ENCODE results near the gene APAF1. TPM values are rescaled to one million over a fixed set of nuclear protein-coding genes. Genes with fewer than 3 reads are reported as not detected.

Gene APAF1
- total RNA-seq, 4 donors from 2014 or later: 10.5 to 25.4 (median 23.4) TPM

DNA sequence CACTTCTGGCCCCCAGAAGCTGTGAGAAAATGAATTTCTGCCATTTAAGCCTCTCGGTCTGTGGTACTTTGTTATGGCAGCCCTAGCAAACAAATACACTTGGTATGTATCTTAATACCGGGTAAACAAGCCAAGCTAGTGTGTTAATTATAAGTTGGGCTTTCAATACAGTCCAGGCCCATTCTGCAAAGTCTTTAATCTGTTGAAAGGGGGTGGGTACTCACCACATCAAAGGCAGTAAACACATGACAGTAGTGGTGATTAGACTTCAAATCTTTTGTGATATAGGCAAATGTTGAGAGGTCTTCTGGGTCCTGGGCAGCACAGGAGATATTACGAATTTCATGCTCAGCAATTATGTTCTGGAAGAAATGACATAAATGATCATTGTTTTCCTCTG lies 127.7 kb downstream of the APAF1 start:
- in situ Hi-C loops (cut with MboI; ENCODE audit: low pct_ligation_motif_present in 1 of 4, low pct_unique_long_range_greater_than_20kb in 1 of 4, low sequenced_read_pairs in 3 of 4): no loop called here
- 67 to 87% methylated on average over 1 to 3 of the region's 3 CpGs for WGBS, 2 donors (ENCODE audit: low coverage in 1 of 2)

GRCh38 chr12:98780261-98780660 lies 135.2 kb downstream of the APAF1 start:
- in situ Hi-C loops (cut with MboI; ENCODE audit: low pct_ligation_motif_present in 1 of 4, low pct_unique_long_range_greater_than_20kb in 1 of 4, low sequenced_read_pairs in 3 of 4) (no loop called here), intact Hi-C loops (cut with DNase I; ENCODE audit: low total_unique reads) (no loop called here)
- Histone ChIP-seq H3K27me3 (no peaks in the 10 kb centered on the region), H3K4me1 (no peaks in the 10 kb centered on the region), H3K4me3 (no peak overlapping the region), H3K9me3 (no peaks in the 10 kb centered on the region), H3K27ac (no peak overlapping the region), H3K36me3 (no peaks in the 10 kb centered on the region)
- no peak for TF ChIP-seq POLR2A (IDR thresholded peaks at IDR 0.05)
- TF ChIP-seq, protein P1, sequence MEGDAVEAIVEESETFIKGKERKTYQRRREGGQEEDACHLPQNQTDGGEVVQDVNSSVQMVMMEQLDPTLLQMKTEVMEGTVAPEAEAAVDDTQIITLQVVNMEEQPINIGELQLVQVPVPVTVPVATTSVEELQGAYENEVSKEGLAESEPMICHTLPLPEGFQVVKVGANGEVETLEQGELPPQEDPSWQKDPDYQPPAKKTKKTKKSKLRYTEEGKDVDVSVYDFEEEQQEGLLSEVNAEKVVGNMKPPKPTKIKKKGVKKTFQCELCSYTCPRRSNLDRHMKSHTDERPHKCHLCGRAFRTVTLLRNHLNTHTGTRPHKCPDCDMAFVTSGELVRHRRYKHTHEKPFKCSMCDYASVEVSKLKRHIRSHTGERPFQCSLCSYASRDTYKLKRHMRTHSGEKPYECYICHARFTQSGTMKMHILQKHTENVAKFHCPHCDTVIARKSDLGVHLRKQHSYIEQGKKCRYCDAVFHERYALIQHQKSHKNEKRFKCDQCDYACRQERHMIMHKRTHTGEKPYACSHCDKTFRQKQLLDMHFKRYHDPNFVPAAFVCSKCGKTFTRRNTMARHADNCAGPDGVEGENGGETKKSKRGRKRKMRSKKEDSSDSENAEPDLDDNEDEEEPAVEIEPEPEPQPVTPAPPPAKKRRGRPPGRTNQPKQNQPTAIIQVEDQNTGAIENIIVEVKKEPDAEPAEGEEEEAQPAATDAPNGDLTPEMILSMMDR (IDR thresholded peaks at IDR 0.05): no peak
- TF ChIP-seq EP300 (IDR thresholded peaks at IDR 0.05; ENCODE audit: low read depth): no peak
- no peak for TF ChIP-seq POLR2AphosphoS5 (IDR thresholded peaks at IDR 0.05)
- WGBS, 2 donors (ENCODE audit: low coverage in 1 of 2): 47 to 90% methylated on average over 2 to 4 of the region's 4 CpGs
- no peak for DNase-seq

More for the DNA sequence above, 127.7 kb downstream of the APAF1 start:
- Histone ChIP-seq H3K36me3 (no peaks in the 10 kb centered on the region), H3K4me1 (no peaks in the 10 kb centered on the region), H3K4me3 (no peak overlapping the region), H3K27me3 (no peaks in the 10 kb centered on the region), H3K27ac (no peak overlapping the region), H3K9me3 (no peaks in the 10 kb centered on the region)
- no peak for DNase-seq
- intact Hi-C loops (cut with DNase I; ENCODE audit: low total_unique reads): no loop called here
- TF ChIP-seq, protein P1 (IDR thresholded peaks at IDR 0.05): no peak
- TF ChIP-seq EP300 (IDR thresholded peaks at IDR 0.05; ENCODE audit: low read depth) (no peak), POLR2A (IDR thresholded peaks at IDR 0.05) (no peak), POLR2AphosphoS5 (IDR thresholded peaks at IDR 0.05) (no peak)

DNA sequence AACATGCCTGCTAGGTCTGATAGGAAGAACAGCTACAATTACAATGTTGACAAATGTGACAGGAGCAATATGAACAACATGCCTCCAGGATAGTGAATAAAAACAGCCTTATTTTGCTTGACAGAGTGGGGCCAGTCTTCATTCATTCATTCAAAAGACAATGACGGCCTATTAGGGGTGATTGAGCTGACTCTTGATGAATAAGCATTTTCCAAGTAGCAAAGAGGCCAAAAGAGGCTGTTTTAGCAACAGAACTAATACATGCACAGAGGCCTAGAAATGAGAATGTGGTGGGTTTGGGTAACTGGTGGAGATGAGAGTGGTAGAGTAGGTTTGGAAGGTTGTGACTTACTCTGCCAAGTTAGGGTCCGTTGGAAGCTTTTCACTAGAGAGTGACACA lies 138.3 kb downstream of the APAF1 start:
- no peak overlapping the region for H3K4me3 ChIP-seq
- DNase-seq: no peak
- no peak overlapping the region for H3K27ac ChIP-seq
- no peaks in the 10 kb centered on the region for H3K9me3 ChIP-seq
- no peaks in the 10 kb centered on the region for H3K4me1 ChIP-seq
- no peaks in the 10 kb centered on the region for H3K27me3 ChIP-seq
- 85 to 100% methylated on average over 1 to 2 of the region's 2 CpGs for WGBS, 2 donors (ENCODE audit: low coverage in 1 of 2)
- in situ Hi-C loops (cut with MboI; ENCODE audit: low pct_ligation_motif_present in 1 of 4, low pct_unique_long_range_greater_than_20kb in 1 of 4, low sequenced_read_pairs in 3 of 4): no loop called here
- TF ChIP-seq EP300 (IDR thresholded peaks at IDR 0.05; ENCODE audit: low read depth): no peak
- TF ChIP-seq, protein P1 (IDR thresholded peaks at IDR 0.05): no peak
- TF ChIP-seq POLR2A (IDR thresholded peaks at IDR 0.05): no peak
- TF ChIP-seq POLR2AphosphoS5 (IDR thresholded peaks at IDR 0.05): no peak
- intact Hi-C loops (cut with DNase I; ENCODE audit: low total_unique reads): no loop called here
- H3K36me3 ChIP-seq: no peaks in the 10 kb centered on the region

Small RNA genes lying within 50 kb of the gene (small RNA-seq; reads per million reads assigned to genes)
- gene SNORA53: 5.6 to 33.1 (median 8.7) reads per million in 4 donors

Other genes starting within 250 kb of the APAF1 start
- gene TMPO, start 129.7 kb upstream of the APAF1 start, total RNA-seq: 100 to 1,000 TPM in 1 of 4 donors, 10 to 100 TPM in 3; 57.8 to 164 (median 89.0) TPM
- 100 to 1,000 TPM; 224 to 690 (median 542) TPM for gene SLC25A3, start 51.6 kb upstream of the APAF1 start, total RNA-seq
- 1 to 10 TPM in 2 of 4 donors, under 1 TPM in 1, not detected in 1; 0.40 to 6.8 (median 3.0) TPM for gene IKBIP, start 502 bp upstream of the APAF1 start, total RNA-seq